Measurements from ENCODE around the gene SLC41A3. TPM values are rescaled to one million over a fixed set of nuclear protein-coding genes. Genes with fewer than 3 reads are reported as not detected.

SLC41A3 gene
- total RNA-seq, 4 donors from 2014 or later = 31.0 to 62.7 (median 37.5) TPM

- Histone ChIP-seq H3K4me1 (no peaks in the 10 kb centered on the region), H3K9me3 (peaks cover 0 to 8% (median 0%) of the 10 kb centered on the region in 3 donors), H3K36me3 (peaks cover 0 to 81% of the 10 kb centered on the region in 2 donors), H3K27me3 (no peaks in the 10 kb centered on the region), H3K4me3 (no peak overlapping the region), H3K27ac (no peak overlapping the region)
- ATAC-seq = no peak
- TF ChIP-seq CTCF (IDR thresholded peaks at IDR 0.05) = no peak
- no peak for TF ChIP-seq POLR2AphosphoS5 (IDR thresholded peaks at IDR 0.05)
- TF ChIP-seq POLR2A (IDR thresholded peaks at IDR 0.05) = no peak
- TF ChIP-seq EP300 (IDR thresholded peaks at IDR 0.05) = no peak
These were observed 54.7 kb downstream of the SLC41A3 start for GRCh38 chr3:126029241-126029640.

GRCh38 chr3:126028096-126028495, 55.8 kb downstream of the SLC41A3 start:
- Histone ChIP-seq H3K4me1 (no peaks in the 10 kb centered on the region), H3K27me3 (no peaks in the 10 kb centered on the region), H3K4me3 (no peak overlapping the region), H3K9me3 (peaks cover 0 to 8% (median 0%) of the 10 kb centered on the region in 3 donors), H3K27ac (no peak overlapping the region), H3K36me3 (peaks cover 0 to 83% of the 10 kb centered on the region in 2 donors)
- no peak for TF ChIP-seq POLR2AphosphoS5 (IDR thresholded peaks at IDR 0.05)
- no peak for TF ChIP-seq EP300 (IDR thresholded peaks at IDR 0.05)
- no peak for TF ChIP-seq CTCF (IDR thresholded peaks at IDR 0.05)
- TF ChIP-seq POLR2A (IDR thresholded peaks at IDR 0.05) = no peak
- no peak for ATAC-seq
- WGBS, 2 donors (ENCODE audit: low coverage in 1 of 2) = 83% methylated on average over 1 of the region's 4 CpGs; no CpG with 5 or more reads in 1 of the 2 donors

GRCh38 chr3:126026761-126027160, 57.2 kb downstream of the SLC41A3 start:
- no peak overlapping the region for H3K27ac ChIP-seq
- no peaks in the 10 kb centered on the region for H3K4me1 ChIP-seq
- TF ChIP-seq POLR2AphosphoS5 (IDR thresholded peaks at IDR 0.05) = no peak
- no peak for TF ChIP-seq CTCF (IDR thresholded peaks at IDR 0.05)
- TF ChIP-seq POLR2A (IDR thresholded peaks at IDR 0.05) = no peak
- no peak for TF ChIP-seq EP300 (IDR thresholded peaks at IDR 0.05)
- peaks cover 0 to 82% of the 10 kb centered on the region in 2 donors for H3K36me3 ChIP-seq
- no peak overlapping the region for H3K4me3 ChIP-seq
- no peak for ATAC-seq
- no peaks in the 10 kb centered on the region for H3K27me3 ChIP-seq
- H3K9me3 ChIP-seq = peaks cover 0 to 8% (median 0%) of the 10 kb centered on the region in 3 donors
- WGBS, 2 donors (ENCODE audit: low coverage in 1 of 2) = 78% methylated on average over 6 of the region's 6 CpGs; no CpG with 5 or more reads in 1 of the 2 donors

DNA sequence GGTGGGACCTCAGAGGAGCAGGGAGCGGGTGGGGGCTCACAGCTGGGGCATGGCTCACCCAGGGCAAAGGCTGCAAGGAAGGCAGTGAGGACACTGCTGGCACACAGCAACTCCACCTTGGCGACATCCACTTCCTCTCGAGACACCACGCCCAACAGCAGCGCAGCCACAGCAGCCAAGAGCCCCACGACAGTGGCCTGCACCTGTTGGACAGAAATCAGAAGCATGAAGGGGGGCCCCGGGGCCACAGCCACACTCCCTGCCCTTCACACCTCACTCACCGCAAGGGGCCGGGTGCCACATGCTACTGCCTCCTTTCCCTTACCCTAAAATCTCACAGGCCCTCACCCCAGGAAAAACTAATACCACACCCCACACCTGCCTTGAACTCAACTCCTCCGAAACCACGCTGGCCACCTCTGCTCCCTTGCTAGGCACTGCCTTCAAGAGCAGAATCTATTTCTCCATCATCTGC, 57.6 kb downstream of the SLC41A3 start:
- TF ChIP-seq POLR2AphosphoS5 (IDR thresholded peaks at IDR 0.05) (no peak), POLR2A (IDR thresholded peaks at IDR 0.05) (no peak), EP300 (IDR thresholded peaks at IDR 0.05) (no peak), CTCF (IDR thresholded peaks at IDR 0.05) (no peak)
- ATAC-seq = no peak
- Histone ChIP-seq H3K36me3 (peaks cover 0 to 77% of the 10 kb centered on the region in 2 donors), H3K9me3 (peaks cover 0 to 8% (median 0%) of the 10 kb centered on the region in 3 donors), H3K4me1 (no peaks in the 10 kb centered on the region), H3K4me3 (no peak overlapping the region), H3K27me3 (no peaks in the 10 kb centered on the region), H3K27ac (no peak overlapping the region)
- WGBS, 2 donors (ENCODE audit: low coverage in 1 of 2) = 94% methylated on average over 5 of the region's 11 CpGs; no CpG with 5 or more reads in 1 of the 2 donors

DNA sequence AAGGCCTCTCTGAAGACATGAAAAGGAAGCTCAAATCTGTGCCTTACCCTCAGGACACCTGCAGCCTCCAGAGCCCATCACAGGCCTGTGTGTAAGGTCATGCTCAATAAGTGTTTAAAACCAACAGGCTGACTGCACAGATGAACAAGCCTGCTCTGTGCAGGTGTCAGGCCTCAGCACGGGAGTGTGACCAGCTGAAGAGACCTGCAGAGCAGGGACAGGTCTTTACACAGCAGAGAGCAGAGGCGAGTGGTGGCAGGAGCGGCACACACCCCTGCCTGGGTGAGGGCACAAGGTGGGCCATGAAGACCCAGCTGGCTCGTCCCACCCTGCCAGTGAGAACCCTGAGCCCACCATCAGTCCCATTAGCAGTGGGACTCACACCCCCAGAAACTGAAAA, 58.1 kb downstream of the SLC41A3 start:
- Histone ChIP-seq H3K4me1 (no peaks in the 10 kb centered on the region), H3K27me3 (no peaks in the 10 kb centered on the region), H3K4me3 (no peak overlapping the region), H3K36me3 (peaks cover 0 to 76% of the 10 kb centered on the region in 2 donors), H3K27ac (no peak overlapping the region), H3K9me3 (peaks cover 0 to 8% (median 0%) of the 10 kb centered on the region in 3 donors)
- no CpG with 5 or more reads among the region's 4 CpGs for WGBS, 2 donors (ENCODE audit: low coverage in 1 of 2)
- no peak for TF ChIP-seq POLR2A (IDR thresholded peaks at IDR 0.05)
- no peak for TF ChIP-seq POLR2AphosphoS5 (IDR thresholded peaks at IDR 0.05)
- TF ChIP-seq CTCF (IDR thresholded peaks at IDR 0.05) = no peak
- no peak for TF ChIP-seq EP300 (IDR thresholded peaks at IDR 0.05)
- ATAC-seq = no peak

Data from gastroesophageal sphincter (tissue), 4 donors.